PC-9 (cell line): ENCODE results near the gene ERVFRD-1.

ENCODE experiments used
- EZH2 ChIP-seq: fragments of 200-600 bp; sonication (generic); IDR thresholded peaks from 2 replicates; pipeline ENCODE4 v1.8.0; 2017; ENCODE audit warnings: antibody characterized with exemption, low read depth
- TF ChIP-seq, protein P1 (sequence below): fragments of 200-600 bp; sonication (generic); conservative IDR thresholded peaks from 2 replicates; pipeline ENCODE4 v1.6.1; 2017; ENCODE audit warnings: mixed run types, antibody characterized with exemption, mild to moderate bottlenecking, moderate library complexity

DNA sequence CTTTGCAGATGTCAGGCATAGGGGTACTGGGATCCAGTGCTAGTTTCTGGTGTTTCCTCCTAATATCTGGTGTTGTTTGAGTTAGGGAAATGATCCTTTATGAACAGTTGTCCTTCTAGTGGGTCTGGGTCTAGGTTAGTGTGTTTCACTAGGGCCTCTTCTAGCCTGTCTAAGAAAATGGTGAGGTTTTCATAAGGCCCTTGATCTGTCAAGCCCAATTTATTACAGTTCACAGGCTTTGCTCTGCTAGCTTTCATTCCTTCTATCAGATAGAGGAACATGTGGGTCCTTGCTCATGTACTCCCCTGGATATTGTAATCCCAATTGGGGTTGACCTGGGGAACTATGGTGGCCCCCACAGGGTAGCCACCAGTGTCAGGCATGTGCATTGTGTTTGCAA lies 2.8 kb downstream of the ERVFRD-1 start:
- no peak for TF ChIP-seq EZH2
- TF ChIP-seq, protein P1, sequence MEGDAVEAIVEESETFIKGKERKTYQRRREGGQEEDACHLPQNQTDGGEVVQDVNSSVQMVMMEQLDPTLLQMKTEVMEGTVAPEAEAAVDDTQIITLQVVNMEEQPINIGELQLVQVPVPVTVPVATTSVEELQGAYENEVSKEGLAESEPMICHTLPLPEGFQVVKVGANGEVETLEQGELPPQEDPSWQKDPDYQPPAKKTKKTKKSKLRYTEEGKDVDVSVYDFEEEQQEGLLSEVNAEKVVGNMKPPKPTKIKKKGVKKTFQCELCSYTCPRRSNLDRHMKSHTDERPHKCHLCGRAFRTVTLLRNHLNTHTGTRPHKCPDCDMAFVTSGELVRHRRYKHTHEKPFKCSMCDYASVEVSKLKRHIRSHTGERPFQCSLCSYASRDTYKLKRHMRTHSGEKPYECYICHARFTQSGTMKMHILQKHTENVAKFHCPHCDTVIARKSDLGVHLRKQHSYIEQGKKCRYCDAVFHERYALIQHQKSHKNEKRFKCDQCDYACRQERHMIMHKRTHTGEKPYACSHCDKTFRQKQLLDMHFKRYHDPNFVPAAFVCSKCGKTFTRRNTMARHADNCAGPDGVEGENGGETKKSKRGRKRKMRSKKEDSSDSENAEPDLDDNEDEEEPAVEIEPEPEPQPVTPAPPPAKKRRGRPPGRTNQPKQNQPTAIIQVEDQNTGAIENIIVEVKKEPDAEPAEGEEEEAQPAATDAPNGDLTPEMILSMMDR = no peak
